ENCODE results near the gene DYNLT2B. TPM values are rescaled to one million over a fixed set of nuclear protein-coding genes. Genes with fewer than 3 reads are reported as not detected.

The DYNLT2B gene
- polyA plus RNA-seq, 1 donor from 2014 or later = 276 TPM

- Histone ChIP-seq H3K9me2 (ENCODE audit: insufficient read depth, low read length) (no peaks in the 10 kb centered on the region), H3F3A (ENCODE audit: insufficient read depth, low read length, poor library complexity, severe bottlenecking) (no peaks in the 10 kb centered on the region), H3K79me2 (replicated peaks; ENCODE audit: insufficient read depth, low read length) (peaks cover 24% of the 10 kb centered on the region), H3K4me2 (ENCODE audit: low read length) (peak overlapping the region; percentile 42), H3K9me3 (ENCODE audit: low read length) (no peaks in the 10 kb centered on the region), H4K20me1 (ENCODE audit: insufficient read depth) (no peaks in the 10 kb centered on the region), H3K36me3 (ENCODE audit: insufficient read depth, low read length) (no peaks in the 10 kb centered on the region), H3K9ac (ENCODE audit: low read length) (peak overlapping the region; percentile 85), H2AFZ (ENCODE audit: low read depth, low read length) (peak overlapping the region; percentile 34), H3K4me3 (ENCODE audit: low read length) (peak overlapping the region; percentile 82), H3K27me3 (ENCODE audit: insufficient read depth, low read depth, low read length) (no peaks in the 10 kb centered on the region), H3K27ac (ENCODE audit: low read length) (peak overlapping the region; percentile 80)
- no peak for TF ChIP-seq CTCF (IDR thresholded peaks at IDR 0.05; ENCODE audit: poor library complexity, severe bottlenecking)
- TF ChIP-seq POLR2AphosphoS5 (IDR thresholded peaks at IDR 0.05) = no peak
- TF ChIP-seq SMC3 (conservative IDR thresholded peaks at IDR 0.05; ENCODE audit: poor library complexity) = no peak
- TF ChIP-seq TAF1 (IDR thresholded peaks at IDR 0.05; ENCODE audit: low read depth) = no peak
- no peak for TF ChIP-seq MXI1 (conservative IDR thresholded peaks at IDR 0.05; ENCODE audit: poor library complexity, severe bottlenecking)
- no peak for TF ChIP-seq EP300 (conservative IDR thresholded peaks at IDR 0.05; ENCODE audit: poor library complexity, severe bottlenecking)
- no peak for TF ChIP-seq REST (IDR thresholded peaks at IDR 0.05; ENCODE audit: borderline replicate concordance)
- TF ChIP-seq RAD21 (conservative IDR thresholded peaks at IDR 0.05) = no peak
- no peak for TF ChIP-seq EZH2 (IDR thresholded peaks at IDR 0.05; ENCODE audit: borderline replicate concordance, insufficient read depth, low read length, poor library complexity, severe bottlenecking)
These were observed 31.0 kb downstream of the DYNLT2B start for GRCh38 chr3:196287090-196287439.

GRCh38 chr3:196284396-196284795 is 33.6 kb downstream of the DYNLT2B start:
- TF ChIP-seq RAD21 (conservative IDR thresholded peaks at IDR 0.05) (no peak), CTCF (IDR thresholded peaks at IDR 0.05; ENCODE audit: poor library complexity, severe bottlenecking) (no peak), REST (IDR thresholded peaks at IDR 0.05; ENCODE audit: borderline replicate concordance) (no peak), EZH2 (IDR thresholded peaks at IDR 0.05; ENCODE audit: borderline replicate concordance, insufficient read depth, low read length, poor library complexity, severe bottlenecking) (no peak), POLR2AphosphoS5 (IDR thresholded peaks at IDR 0.05) (no peak), SMC3 (conservative IDR thresholded peaks at IDR 0.05; ENCODE audit: poor library complexity) (no peak), TAF1 (IDR thresholded peaks at IDR 0.05; ENCODE audit: low read depth) (no peak), EP300 (conservative IDR thresholded peaks at IDR 0.05; ENCODE audit: poor library complexity, severe bottlenecking) (no peak), MXI1 (conservative IDR thresholded peaks at IDR 0.05; ENCODE audit: poor library complexity, severe bottlenecking) (no peak)
- H4K20me1 ChIP-seq (ENCODE audit: insufficient read depth) = no peaks in the 10 kb centered on the region
- H3K4me3 ChIP-seq (ENCODE audit: low read length) = peak overlapping the region; percentile 24

More at GRCh38 chr3:196284396-196284795, 33.6 kb downstream of the DYNLT2B start:
- no peaks in the 10 kb centered on the region for H3K27me3 ChIP-seq (ENCODE audit: insufficient read depth, low read depth, low read length)
- H3F3A ChIP-seq (ENCODE audit: insufficient read depth, low read length, poor library complexity, severe bottlenecking) = no peaks in the 10 kb centered on the region
- no peak overlapping the region for H3K27ac ChIP-seq (ENCODE audit: low read length)
- no peak overlapping the region for H2AFZ ChIP-seq (ENCODE audit: low read depth, low read length)
- H3K79me2 ChIP-seq (replicated peaks; ENCODE audit: insufficient read depth, low read length) = peaks cover 24% of the 10 kb centered on the region
- H3K9ac ChIP-seq (ENCODE audit: low read length) = no peak overlapping the region
- no peaks in the 10 kb centered on the region for H3K9me3 ChIP-seq (ENCODE audit: low read length)
- H3K9me2 ChIP-seq (ENCODE audit: insufficient read depth, low read length) = no peaks in the 10 kb centered on the region
- no peaks in the 10 kb centered on the region for H3K36me3 ChIP-seq (ENCODE audit: insufficient read depth, low read length)
- no peak overlapping the region for H3K4me2 ChIP-seq (ENCODE audit: low read length)
